Effector CD4-positive, alpha-beta T cell (primary cell): ENCODE data around the gene ZMIZ1.
A peak's percentile ranks its signal among the peaks of the same experiment; 100 is the strongest.

Source experiments
- DNase-seq: peaks from one replicate; pipeline ENCODE4 v3.0.0-alpha.2; 2020

ZMIZ1 gene

DNA sequence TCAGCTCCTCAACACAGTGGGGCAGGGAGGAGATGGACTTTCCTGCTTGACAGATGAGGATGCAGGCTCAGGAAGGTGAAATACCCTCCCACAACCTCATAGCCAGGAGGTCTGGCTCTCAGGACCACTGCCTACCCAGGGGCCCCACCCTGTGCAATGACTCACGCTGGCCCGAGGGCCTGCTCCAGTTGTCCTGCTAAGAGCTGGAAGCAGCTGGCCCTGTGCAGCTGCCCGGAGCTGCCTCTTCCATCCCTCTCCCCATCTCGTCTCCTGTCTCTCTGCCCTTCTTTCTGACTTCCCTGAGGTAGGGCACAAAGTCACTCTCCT lies 123.9 kb downstream of the ZMIZ1 start:
- no peak for DNase-seq

DNA sequence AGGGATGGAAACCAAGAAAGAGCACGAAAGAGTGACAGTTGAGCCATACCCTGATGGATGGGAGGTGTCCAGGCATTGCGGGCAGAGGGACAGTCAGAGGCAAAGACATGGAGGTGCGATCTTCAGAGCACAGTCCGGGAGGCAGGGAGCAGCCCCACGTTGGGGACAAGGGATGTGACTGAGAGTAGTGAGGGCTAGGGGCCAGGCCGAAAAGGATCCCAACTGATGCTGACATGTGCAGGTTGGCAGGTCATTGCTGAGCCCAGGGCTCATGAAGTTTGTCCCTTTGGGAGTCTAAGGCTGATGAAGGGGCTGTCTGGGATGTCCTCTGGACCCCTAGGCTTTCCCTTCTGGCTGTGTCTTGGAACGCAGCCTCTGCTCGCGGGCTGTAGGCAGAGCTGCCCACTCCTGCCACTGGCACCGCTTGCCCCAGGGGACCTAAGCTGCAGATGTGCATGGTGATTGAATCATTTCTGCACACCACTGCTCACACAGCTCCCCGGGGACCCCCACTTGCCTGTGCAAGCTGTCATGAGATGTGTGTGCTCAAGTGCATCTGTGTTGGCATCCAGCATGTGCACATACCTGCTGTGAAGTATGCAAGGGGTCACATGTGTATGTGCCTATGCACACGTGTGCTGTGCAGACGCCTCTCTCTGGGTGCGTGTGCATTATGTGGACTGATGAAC lies 125.1 kb downstream of the ZMIZ1 start:
- no peak for DNase-seq

DNA sequence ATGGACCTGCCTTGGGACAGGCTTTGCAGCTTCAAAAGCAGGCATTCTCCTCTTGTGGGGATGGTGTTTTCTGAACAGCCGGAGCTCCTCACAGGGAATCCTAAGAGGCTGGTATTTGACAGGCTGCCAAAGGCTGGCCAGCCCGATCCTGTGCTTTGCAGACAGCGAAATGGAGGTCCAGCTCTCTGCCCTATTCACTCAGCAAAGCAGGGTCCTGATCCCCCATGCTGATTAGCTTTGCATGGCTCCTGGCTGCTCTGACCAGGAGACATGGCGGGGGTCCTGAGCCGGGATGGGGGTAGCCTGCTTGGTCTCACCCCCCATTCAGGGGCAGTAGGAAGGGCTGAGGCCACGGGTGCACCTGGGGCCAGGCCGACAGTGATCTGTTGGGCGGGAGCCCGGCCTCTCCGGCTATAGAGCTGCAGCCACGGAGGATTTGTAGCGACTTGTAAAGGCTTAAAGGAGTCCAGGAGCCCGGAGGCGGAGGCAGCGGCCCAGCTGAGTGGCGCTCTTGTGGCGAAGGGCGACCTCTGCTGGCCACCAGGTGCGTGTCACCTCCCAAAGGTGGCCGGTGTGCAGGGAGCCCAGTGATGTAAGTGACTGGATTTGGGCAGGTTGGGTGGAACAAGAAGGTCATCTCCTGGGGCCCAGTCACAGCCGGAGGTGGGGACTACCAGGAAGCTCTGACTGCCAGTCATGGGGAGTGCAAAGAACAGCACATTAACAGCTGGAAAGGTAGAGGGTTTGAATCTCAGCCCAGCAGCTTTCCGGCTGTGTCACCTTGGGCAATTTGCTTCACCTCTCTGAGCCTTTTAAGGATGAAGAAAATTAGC lies 126.5 kb downstream of the ZMIZ1 start:
- DNase-seq, result peak; percentile 66

- DNase-seq, result peak; percentile 66
These were observed 128.0 kb downstream of the ZMIZ1 start for GRCh38 chr10:79196470-79197461.

DNA sequence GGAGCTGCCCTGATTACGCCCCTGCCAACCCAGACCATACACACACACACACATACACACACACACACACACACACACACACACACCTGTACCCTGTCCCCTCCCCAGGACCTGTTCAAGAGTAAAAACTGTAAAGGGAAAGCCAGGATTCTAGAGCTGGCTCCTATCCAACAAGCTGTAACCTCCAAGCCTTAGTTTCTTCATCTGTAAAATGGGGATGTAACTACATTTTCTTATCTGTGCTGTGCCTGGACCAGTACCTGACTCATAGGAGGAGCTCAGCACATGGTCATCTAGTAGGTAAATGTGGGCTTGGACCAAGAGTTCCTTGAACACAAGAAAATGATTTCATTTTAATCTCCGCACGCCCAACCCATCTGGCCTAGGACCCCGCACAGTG lies 128.8 kb downstream of the ZMIZ1 start:
- DNase-seq, result no peak

DNA sequence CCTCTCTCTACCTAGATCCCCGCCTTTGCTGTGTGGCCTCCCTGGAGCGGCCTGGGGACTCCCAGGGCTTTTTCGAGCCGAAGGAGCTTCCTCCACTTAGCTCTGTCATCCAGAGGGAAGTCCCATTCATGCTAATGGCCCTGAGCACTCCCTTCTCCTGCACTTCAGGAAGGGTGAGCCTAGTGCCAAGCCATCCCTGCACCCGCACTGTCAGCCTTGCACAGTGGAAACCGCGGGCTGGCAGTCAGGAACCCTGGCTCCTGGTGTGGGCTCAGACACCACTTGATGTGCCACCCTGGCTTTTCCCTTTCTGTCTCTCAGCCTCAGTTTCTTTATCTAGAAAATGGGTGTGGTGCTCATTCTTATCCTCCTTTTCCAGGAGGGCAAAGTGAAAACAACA lies 131.6 kb downstream of the ZMIZ1 start:
- no peak for DNase-seq

- no peak for DNase-seq
These were observed 132.9 kb downstream of the ZMIZ1 start for GRCh38 chr10:79201706-79202105.

GRCh38 chr10:79202188-79203013 lies 133.6 kb downstream of the ZMIZ1 start:
- no peak for DNase-seq

- no peak for DNase-seq
These were observed 134.4 kb downstream of the ZMIZ1 start for GRCh38 chr10:79203014-79203644.

DNA sequence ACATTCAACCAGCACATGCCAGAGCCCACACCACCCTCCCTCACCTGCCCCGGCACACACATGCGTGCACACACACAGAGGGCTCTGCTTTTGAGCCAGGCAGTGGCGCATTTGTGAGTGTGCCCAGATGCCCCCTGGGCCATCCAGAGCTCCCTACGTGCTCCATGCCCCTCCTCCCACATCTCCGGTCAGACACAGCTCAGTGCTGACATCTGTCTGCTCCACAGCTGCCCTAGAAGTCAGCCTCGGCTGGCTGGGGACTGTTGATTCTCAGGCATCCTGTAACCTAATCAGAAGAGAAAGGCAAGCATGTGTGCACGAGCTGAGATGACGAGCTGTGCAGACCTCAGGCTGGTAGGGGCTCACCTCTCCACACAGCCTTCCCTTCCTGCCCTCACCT lies 135.1 kb downstream of the ZMIZ1 start:
- no peak for DNase-seq

GRCh38 chr10:79206300-79207095 lies 137.7 kb downstream of the ZMIZ1 start:
- no peak for DNase-seq

DNA sequence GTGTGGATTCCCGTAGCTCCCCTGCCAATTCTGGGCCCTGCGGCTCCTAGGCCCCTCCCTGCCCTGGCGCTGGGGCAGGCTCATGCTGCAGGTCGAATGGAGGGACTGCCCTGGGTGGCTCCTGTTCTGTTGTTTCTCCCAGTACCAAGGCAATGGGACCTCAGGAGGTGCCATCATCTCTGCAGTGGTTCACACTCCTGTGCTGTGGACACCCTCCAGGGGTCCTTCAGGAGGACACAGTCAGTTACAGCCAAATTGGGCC lies 138.3 kb downstream of the ZMIZ1 start:
- DNase-seq, result no peak

- no peak for DNase-seq
These were observed 139.0 kb downstream of the ZMIZ1 start for GRCh38 chr10:79207726-79208125.

GRCh38 chr10:79208251-79208983 lies 139.7 kb downstream of the ZMIZ1 start:
- DNase-seq, result no peak

DNA sequence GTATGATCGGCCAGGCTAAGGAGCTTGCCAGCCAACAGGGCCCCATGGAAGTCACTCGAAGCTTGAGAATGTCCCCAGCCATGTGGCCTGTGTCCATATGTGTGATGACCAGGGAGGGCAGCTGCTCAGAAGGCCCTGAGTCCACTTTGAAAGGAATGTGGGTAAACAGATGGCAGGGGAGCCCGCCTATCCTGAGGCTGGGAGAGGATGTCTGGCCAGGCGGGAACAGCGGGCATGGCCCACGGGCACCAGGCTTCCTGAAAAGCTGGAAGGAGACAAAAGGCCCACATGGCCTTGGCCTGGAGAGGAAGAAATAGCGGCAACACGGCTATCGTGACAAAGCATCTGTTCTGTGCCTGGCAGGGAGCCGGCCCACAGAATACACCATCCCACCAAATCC lies 140.6 kb downstream of the ZMIZ1 start:
- no peak for DNase-seq

GRCh38 chr10:79209831-79210230 lies 141.1 kb downstream of the ZMIZ1 start:
- no peak for DNase-seq

- no peak for DNase-seq
These were observed 141.9 kb downstream of the ZMIZ1 start for GRCh38 chr10:79210672-79211071.

DNA sequence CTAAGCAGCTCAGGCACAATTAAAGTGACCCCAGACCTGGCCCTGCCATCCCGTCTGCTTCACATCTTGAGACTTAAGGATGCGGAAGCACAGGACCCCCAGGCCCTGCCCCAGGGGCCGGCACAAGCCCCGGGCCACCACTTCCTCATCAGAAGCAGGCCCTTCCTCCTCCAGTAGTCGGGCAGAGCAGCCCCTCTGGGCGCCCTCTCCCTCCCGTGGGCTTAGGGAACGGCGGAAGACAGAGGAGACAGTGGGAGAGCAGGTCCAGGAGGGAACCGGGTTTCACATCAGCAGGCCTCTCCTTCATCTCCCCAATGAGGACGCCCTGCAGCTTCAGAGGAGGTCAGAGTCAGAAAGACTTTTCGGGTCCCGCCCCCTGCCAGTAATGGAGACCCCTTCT lies 142.8 kb downstream of the ZMIZ1 start:
- DNase-seq, result no peak

- DNase-seq, result no peak
These were observed 146.8 kb downstream of the ZMIZ1 start for GRCh38 chr10:79215531-79215930.

DNA sequence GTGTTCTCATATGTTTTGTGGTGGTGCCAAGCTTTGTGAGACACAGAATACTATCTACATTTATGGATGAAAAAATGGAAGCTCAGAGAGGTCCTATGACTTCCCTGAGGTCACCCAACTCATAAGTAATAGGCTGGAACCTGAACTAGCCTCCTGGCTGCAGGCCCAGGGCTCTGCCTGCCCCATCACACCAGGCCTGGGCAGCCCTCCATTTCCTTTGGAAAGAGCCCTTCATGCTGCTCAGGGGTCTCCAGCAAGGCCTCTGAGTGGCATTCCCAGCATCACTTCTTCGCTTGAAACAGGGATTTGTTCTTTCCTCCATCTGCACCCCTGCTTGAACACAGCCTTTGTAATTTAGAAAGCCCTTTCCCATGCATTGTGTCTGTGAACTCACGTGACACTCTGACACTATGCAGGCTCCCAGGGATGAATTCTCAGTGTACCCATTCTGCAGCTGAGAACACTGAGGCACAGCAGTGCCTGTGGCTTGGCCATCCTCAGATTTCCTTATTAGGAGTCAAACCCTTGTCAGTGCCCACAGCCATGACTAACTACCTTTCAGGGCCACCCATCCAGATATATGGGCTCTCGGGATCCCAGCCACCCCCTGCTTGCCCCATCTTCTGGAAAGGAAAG lies 150.7 kb downstream of the ZMIZ1 start:
- no peak for DNase-seq
